Measurements from ENCODE around the gene EPN2.

EPN2 gene

GRCh38 chr17:19381741-19382444 is 144.7 kb downstream of the EPN2 start:
- DNase-seq (ENCODE audit: low read depth): no peak
- no peak for TF ChIP-seq CTCF (IDR thresholded peaks at IDR 0.05; ENCODE audit: control insufficient read depth, extremely low read depth, insufficient read depth)
- H3K4me3 ChIP-seq (ENCODE audit: low read depth, low read length): no peak overlapping the region

- DNase-seq (ENCODE audit: low read depth): no peak
Observed at GRCh38 chr17:19382531-19383444, 145.6 kb downstream of the EPN2 start.

GRCh38 chr17:19383681-19384470 is 146.7 kb downstream of the EPN2 start:
- H3K4me3 ChIP-seq (ENCODE audit: low read depth, low read length): no peak overlapping the region
- TF ChIP-seq CTCF (IDR thresholded peaks at IDR 0.05; ENCODE audit: control insufficient read depth, extremely low read depth, insufficient read depth): no peak
- DNase-seq (ENCODE audit: low read depth): no peak

More at GRCh38 chr17:19382531-19383444, 145.6 kb downstream of the EPN2 start:
- H3K4me3 ChIP-seq (ENCODE audit: low read depth, low read length): no peak overlapping the region
- TF ChIP-seq CTCF (IDR thresholded peaks at IDR 0.05; ENCODE audit: control insufficient read depth, extremely low read depth, insufficient read depth): no peak

GRCh38 chr17:19384723-19385391 is 147.7 kb downstream of the EPN2 start:
- no peak for DNase-seq (ENCODE audit: low read depth)
- no peak for TF ChIP-seq CTCF (IDR thresholded peaks at IDR 0.05; ENCODE audit: control insufficient read depth, extremely low read depth, insufficient read depth)
- H3K4me3 ChIP-seq (ENCODE audit: low read depth, low read length): no peak overlapping the region

GRCh38 chr17:19385521-19385983 is 148.4 kb downstream of the EPN2 start:
- no peak overlapping the region for H3K4me3 ChIP-seq (ENCODE audit: low read depth, low read length)
- TF ChIP-seq CTCF (IDR thresholded peaks at IDR 0.05; ENCODE audit: control insufficient read depth, extremely low read depth, insufficient read depth): no peak
- no peak for DNase-seq (ENCODE audit: low read depth)

All from LNCaP clone FGC (cell line).